Measurements from ENCODE around the gene IPCEF1. TPM values are rescaled to one million over a fixed set of nuclear protein-coding genes. Genes with fewer than 3 reads are reported as not detected.

Gene IPCEF1
- total and polyA plus RNA-seq, 2 of the 4 experiments (the other 2 are of a cell fraction) = under 0.01 to 0.03 TPM

DNA sequence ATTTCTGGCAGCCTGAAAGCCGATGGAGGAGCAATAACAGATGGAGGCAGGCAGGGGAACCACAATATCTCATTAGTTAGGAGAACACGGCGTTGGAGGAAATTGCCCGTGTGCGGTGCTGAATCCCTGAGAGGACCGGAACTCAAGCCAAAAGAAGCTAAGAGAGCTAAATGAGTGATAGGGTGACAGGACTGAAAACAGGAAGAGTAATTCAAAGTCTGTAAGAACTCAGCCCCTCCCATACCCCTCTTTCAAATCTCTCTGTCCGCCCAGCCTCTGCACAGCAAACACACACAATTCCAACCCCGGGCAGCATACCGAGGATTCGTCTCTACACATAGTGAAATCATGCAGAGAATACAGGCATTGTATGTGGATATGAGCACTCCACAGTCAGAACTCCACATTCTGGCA, 2.6 kb upstream of the IPCEF1 start:
- peak; percentile 45 for ATAC-seq (ENCODE audit: low read depth)
- intact Hi-C loops (cut with micrococcal nuclease) = no loop called here
- H3K36me3 ChIP-seq (ENCODE audit: control insufficient read depth, insufficient read depth, low read length) = no peaks in the 10 kb centered on the region
- TF ChIP-seq MXI1 (IDR thresholded peaks at IDR 0.05; ENCODE audit: borderline replicate concordance, low read depth, low read length) (no peak), SMC3 (IDR thresholded peaks at IDR 0.05; ENCODE audit: low read depth, low read length) (no peak), BHLHE40 (IDR thresholded peaks at IDR 0.05; ENCODE audit: low read depth, low read length) (no peak), FOS (IDR thresholded peaks at IDR 0.05; ENCODE audit: low read depth, low read length) (no peak), CEBPB (IDR thresholded peaks at IDR 0.05; ENCODE audit: low read depth, low read length) (no peak), RFX5 (IDR thresholded peaks at IDR 0.05; ENCODE audit: low read depth, low read length) (no peak), RCOR1 (IDR thresholded peaks at IDR 0.05; ENCODE audit: insufficient replicate concordance, low read length) (no peak), MAZ (IDR thresholded peaks at IDR 0.05; ENCODE audit: borderline replicate concordance, low read depth, low read length) (no peak), RAD21 (IDR thresholded peaks at IDR 0.05; ENCODE audit: low read length) (no peak), POLR2A (IDR thresholded peaks at IDR 0.05; ENCODE audit: low read depth, low read length) (no peak), MAFK (IDR thresholded peaks at IDR 0.05; ENCODE audit: low read depth, low read length) (no peak), NFE2L2 (IDR thresholded peaks at IDR 0.05; ENCODE audit: low read depth, low read length) (no peak), CHD1 (IDR thresholded peaks at IDR 0.05; ENCODE audit: low read depth, low read length) (no peak)
- TF ChIP-seq, protein P1, sequence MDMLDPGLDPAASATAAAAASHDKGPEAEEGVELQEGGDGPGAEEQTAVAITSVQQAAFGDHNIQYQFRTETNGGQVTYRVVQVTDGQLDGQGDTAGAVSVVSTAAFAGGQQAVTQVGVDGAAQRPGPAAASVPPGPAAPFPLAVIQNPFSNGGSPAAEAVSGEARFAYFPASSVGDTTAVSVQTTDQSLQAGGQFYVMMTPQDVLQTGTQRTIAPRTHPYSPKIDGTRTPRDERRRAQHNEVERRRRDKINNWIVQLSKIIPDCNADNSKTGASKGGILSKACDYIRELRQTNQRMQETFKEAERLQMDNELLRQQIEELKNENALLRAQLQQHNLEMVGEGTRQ (IDR thresholded peaks at IDR 0.05; ENCODE audit: low read depth, low read length) = no peak
- TF ChIP-seq, protein P2, sequence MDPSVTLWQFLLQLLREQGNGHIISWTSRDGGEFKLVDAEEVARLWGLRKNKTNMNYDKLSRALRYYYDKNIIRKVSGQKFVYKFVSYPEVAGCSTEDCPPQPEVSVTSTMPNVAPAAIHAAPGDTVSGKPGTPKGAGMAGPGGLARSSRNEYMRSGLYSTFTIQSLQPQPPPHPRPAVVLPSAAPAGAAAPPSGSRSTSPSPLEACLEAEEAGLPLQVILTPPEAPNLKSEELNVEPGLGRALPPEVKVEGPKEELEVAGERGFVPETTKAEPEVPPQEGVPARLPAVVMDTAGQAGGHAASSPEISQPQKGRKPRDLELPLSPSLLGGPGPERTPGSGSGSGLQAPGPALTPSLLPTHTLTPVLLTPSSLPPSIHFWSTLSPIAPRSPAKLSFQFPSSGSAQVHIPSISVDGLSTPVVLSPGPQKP (IDR thresholded peaks at IDR 0.05; ENCODE audit: borderline replicate concordance, low read depth, low read length) = no peak
- TF ChIP-seq, protein P3, sequence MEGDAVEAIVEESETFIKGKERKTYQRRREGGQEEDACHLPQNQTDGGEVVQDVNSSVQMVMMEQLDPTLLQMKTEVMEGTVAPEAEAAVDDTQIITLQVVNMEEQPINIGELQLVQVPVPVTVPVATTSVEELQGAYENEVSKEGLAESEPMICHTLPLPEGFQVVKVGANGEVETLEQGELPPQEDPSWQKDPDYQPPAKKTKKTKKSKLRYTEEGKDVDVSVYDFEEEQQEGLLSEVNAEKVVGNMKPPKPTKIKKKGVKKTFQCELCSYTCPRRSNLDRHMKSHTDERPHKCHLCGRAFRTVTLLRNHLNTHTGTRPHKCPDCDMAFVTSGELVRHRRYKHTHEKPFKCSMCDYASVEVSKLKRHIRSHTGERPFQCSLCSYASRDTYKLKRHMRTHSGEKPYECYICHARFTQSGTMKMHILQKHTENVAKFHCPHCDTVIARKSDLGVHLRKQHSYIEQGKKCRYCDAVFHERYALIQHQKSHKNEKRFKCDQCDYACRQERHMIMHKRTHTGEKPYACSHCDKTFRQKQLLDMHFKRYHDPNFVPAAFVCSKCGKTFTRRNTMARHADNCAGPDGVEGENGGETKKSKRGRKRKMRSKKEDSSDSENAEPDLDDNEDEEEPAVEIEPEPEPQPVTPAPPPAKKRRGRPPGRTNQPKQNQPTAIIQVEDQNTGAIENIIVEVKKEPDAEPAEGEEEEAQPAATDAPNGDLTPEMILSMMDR (conservative IDR thresholded peaks at IDR 0.05; ENCODE audit: low read depth, low read length) = no peak
- H3K27me3 ChIP-seq (ENCODE audit: control insufficient read depth, insufficient read depth, low read length) = no peaks in the 10 kb centered on the region
- WGBS, 2 experiments (ENCODE audit: extremely low coverage in 2 of 2, insufficient read length in 1 of 2) = 17% methylated on average over 3 of the region's 10 CpGs; no CpG with 5 or more reads in 1 of the 2 experiments
- no peaks in the 10 kb centered on the region for H3K9me3 ChIP-seq (ENCODE audit: control insufficient read depth, insufficient read depth, low read length)
- no TSS peak for BruUV-seq (replicated peaks)
- dilution Hi-C loops (cut with HindIII; ENCODE audit: low sequenced_read_pairs, unreplicated experiment) = loop anchor here (25.0 kb wide), 1 partner anchor 197 kb away; no protein-coding TSS in a partner anchor
- no peak overlapping the region for H3K14ac ChIP-seq (replicated peaks; ENCODE audit: low read depth, low read length)
- DNase-seq = peak; percentile 4
- H2AK9ac ChIP-seq (replicated peaks; ENCODE audit: low read depth, low read length, poor library complexity) = no peak overlapping the region
- no peak overlapping the region for H3K18ac ChIP-seq (ENCODE audit: low read depth, low read length)
- H3K9ac ChIP-seq (ENCODE audit: low read depth, low read length) = no peak overlapping the region
- H3K4me1 ChIP-seq (ENCODE audit: control insufficient read depth, insufficient read depth, low read length) = peaks cover 5% of the 10 kb centered on the region
- H2BK5ac ChIP-seq (ENCODE audit: low read depth, low read length, poor library complexity, severe bottlenecking) = no peak overlapping the region
- CTCF ChIA-PET = no interaction called here
- in situ Hi-C loops (cut with MboI; ENCODE audit: low sequenced_read_pairs) = no loop called here
- H3K79me1 ChIP-seq (ENCODE audit: low read depth in 1 of 2, low read length in 2 of 2) = no peaks in the 10 kb centered on the region
- H4K20me1 ChIP-seq (ENCODE audit: insufficient read depth, low read length) = no peaks in the 10 kb centered on the region
- H3K56ac ChIP-seq (ENCODE audit: extremely low read depth, insufficient read depth, low read length) = no peak overlapping the region
- 0 out of 2 replicates have a peak overlapping the region, but pooled peaks have one; percentile 60 for H3K23ac ChIP-seq (ENCODE audit: low read depth, low read length)
- H4K91ac ChIP-seq (ENCODE audit: insufficient read depth, low read depth, low read length) = no peak overlapping the region
- H3K27ac ChIP-seq (ENCODE audit: insufficient read depth, low read length) = no peak overlapping the region
- no peak overlapping the region for H4K8ac ChIP-seq (ENCODE audit: low read depth in 2 of 2, low read length in 2 of 2)
- H4K5ac ChIP-seq (ENCODE audit: low read depth, low read length) = no peak overlapping the region
- H2BK20ac ChIP-seq (ENCODE audit: low read depth, low read length) = no peak overlapping the region; the same call in 1 of the 2 replicates
- H2AFZ ChIP-seq (replicated peaks; ENCODE audit: low read length, poor library complexity) = peak overlapping the region; percentile 52
- H2BK120ac ChIP-seq (ENCODE audit: low read depth, low read length) = 0 out of 2 replicates have a peak overlapping the region, but pooled peaks have one; percentile 13
- H3K4ac ChIP-seq (ENCODE audit: low read depth, low read length) = no peak overlapping the region
- no peak overlapping the region for H2BK15ac ChIP-seq (ENCODE audit: low read depth, low read length)
- H3K4me3 ChIP-seq (ENCODE audit: insufficient read depth, low read depth, low read length) = no peak overlapping the region
- H2AK5ac ChIP-seq (ENCODE audit: low read depth, low read length) = no peak overlapping the region
- H3K9me1 ChIP-seq (ENCODE audit: insufficient read depth, low read length) = no peaks in the 10 kb centered on the region
- POLR2A ChIA-PET (ENCODE audit: unreplicated experiment) = no interaction called here
- H3K4me2 ChIP-seq (ENCODE audit: low read depth, low read length) = no peak overlapping the region; the same call in 1 of the 2 replicates
